ENCODE results near the gene TXNRD2.
A peak's percentile ranks its signal among the peaks of the same experiment; 100 is the strongest.
"Not testable (repeated sequence)": the region's sequence is repeated elsewhere in the genome, so short reads cannot be mapped to it uniquely, and the experiment has no call there.

TXNRD2 gene

GRCh38 chr22:19929586-19930550, 11.8 kb downstream of the TXNRD2 start:
- no peak for DNase-seq
- H3K27me3 Mint-ChIP-seq: no peaks in the 10 kb centered on the region

GRCh38 chr22:19928207-19928606, 13.4 kb downstream of the TXNRD2 start:
- no peak overlapping the region for H3K27ac Mint-ChIP-seq
- DNase-seq (no peak), ATAC-seq (no peak)
- no peaks in the 10 kb centered on the region for H3K27me3 Mint-ChIP-seq
- H3K4me1 Mint-ChIP-seq: no peaks in the 10 kb centered on the region
- H3K4me3 Mint-ChIP-seq: no peak overlapping the region
- H3K9me3 Mint-ChIP-seq: no peaks in the 10 kb centered on the region

More at GRCh38 chr22:19929586-19930550, 11.8 kb downstream of the TXNRD2 start:
- no peak for ATAC-seq
- peak overlapping the region in 1 of 2 donors; percentile 55 for H3K27ac Mint-ChIP-seq
- H3K4me3 Mint-ChIP-seq: no peak overlapping the region
- H3K9me3 Mint-ChIP-seq: no peaks in the 10 kb centered on the region
- no peaks in the 10 kb centered on the region for H3K4me1 Mint-ChIP-seq

GRCh38 chr22:19927696-19928095, 13.9 kb downstream of the TXNRD2 start:
- H3K9me3 Mint-ChIP-seq: no peaks in the 10 kb centered on the region
- H3K27me3 Mint-ChIP-seq: no peaks in the 10 kb centered on the region
- no peak for DNase-seq
- H3K27ac Mint-ChIP-seq: no peak overlapping the region
- ATAC-seq: no peak
- no peaks in the 10 kb centered on the region for H3K4me1 Mint-ChIP-seq
- no peak overlapping the region for H3K4me3 Mint-ChIP-seq

GRCh38 chr22:19926028-19926427, 15.6 kb downstream of the TXNRD2 start:
- not testable (repeated sequence) for ATAC-seq, DNase-seq, H3K4me1 Mint-ChIP-seq, H3K27me3 Mint-ChIP-seq, H3K9me3 Mint-ChIP-seq, H3K4me3 Mint-ChIP-seq
- peak overlapping the region in 1 of 2 donors; percentile 62 for H3K27ac Mint-ChIP-seq

- Mint-ChIP-seq H3K4me3 (no peak overlapping the region), H3K9me3 (no peaks in the 10 kb centered on the region), H3K27me3 (no peaks in the 10 kb centered on the region), H3K27ac (no peak overlapping the region), H3K4me1 (no peaks in the 10 kb centered on the region)
- no peak for DNase-seq
- no peak for ATAC-seq
Measured at GRCh38 chr22:19923914-19924513, 17.6 kb downstream of the TXNRD2 start.

GRCh38 chr22:19921544-19922081, 20.0 kb downstream of the TXNRD2 start:
- no peaks in the 10 kb centered on the region for H3K4me1 Mint-ChIP-seq
- H3K27ac Mint-ChIP-seq: no peak overlapping the region
- no peak overlapping the region for H3K4me3 Mint-ChIP-seq
- no peak for ATAC-seq
- no peaks in the 10 kb centered on the region for H3K27me3 Mint-ChIP-seq
- DNase-seq: no peak
- H3K9me3 Mint-ChIP-seq: no peaks in the 10 kb centered on the region

- H3K27me3 Mint-ChIP-seq: no peaks in the 10 kb centered on the region
- no peak for DNase-seq
- H3K27ac Mint-ChIP-seq: peak overlapping the region in 1 of 2 donors; percentile 6
- H3K4me1 Mint-ChIP-seq: no peaks in the 10 kb centered on the region
- H3K4me3 Mint-ChIP-seq: no peak overlapping the region
- no peaks in the 10 kb centered on the region for H3K9me3 Mint-ChIP-seq
- ATAC-seq: no peak
Measured at GRCh38 chr22:19919701-19920363, 21.8 kb downstream of the TXNRD2 start.

GRCh38 chr22:19918332-19919106, 23.1 kb downstream of the TXNRD2 start:
- Mint-ChIP-seq H3K27me3 (no peaks in the 10 kb centered on the region), H3K4me1 (no peaks in the 10 kb centered on the region), H3K4me3 (no peak overlapping the region), H3K27ac (peak overlapping the region in 1 of 2 donors; percentile 67), H3K9me3 (no peaks in the 10 kb centered on the region)
- no peak for ATAC-seq
- DNase-seq: no peak

- Mint-ChIP-seq H3K27ac (no peak overlapping the region), H3K27me3 (no peaks in the 10 kb centered on the region), H3K9me3 (no peaks in the 10 kb centered on the region), H3K4me3 (no peak overlapping the region), H3K4me1 (no peaks in the 10 kb centered on the region)
- no peak for DNase-seq
- no peak for ATAC-seq
Measured at GRCh38 chr22:19917389-19918138, 24.1 kb downstream of the TXNRD2 start.

- H3K27me3 Mint-ChIP-seq: no peaks in the 10 kb centered on the region
- H3K4me1 Mint-ChIP-seq: no peaks in the 10 kb centered on the region
- H3K4me3 Mint-ChIP-seq: no peak overlapping the region
- DNase-seq: no peak
- ATAC-seq: no peak
- peak overlapping the region in 1 of 2 donors; percentile 19 for H3K27ac Mint-ChIP-seq
- no peaks in the 10 kb centered on the region for H3K9me3 Mint-ChIP-seq
Measured at GRCh38 chr22:19916941-19917340, 24.7 kb downstream of the TXNRD2 start.

GRCh38 chr22:19916006-19916405, 25.6 kb downstream of the TXNRD2 start:
- no peak overlapping the region for H3K4me3 Mint-ChIP-seq
- no peaks in the 10 kb centered on the region for H3K4me1 Mint-ChIP-seq
- H3K27ac Mint-ChIP-seq: no peak overlapping the region
- H3K9me3 Mint-ChIP-seq: no peaks in the 10 kb centered on the region
- no peaks in the 10 kb centered on the region for H3K27me3 Mint-ChIP-seq
- DNase-seq (no peak), ATAC-seq (no peak)

- Mint-ChIP-seq H3K27ac (no peak overlapping the region), H3K9me3 (no peaks in the 10 kb centered on the region), H3K4me1 (no peaks in the 10 kb centered on the region), H3K27me3 (no peaks in the 10 kb centered on the region), H3K4me3 (no peak overlapping the region)
- DNase-seq (no peak), ATAC-seq (no peak)
Measured at GRCh38 chr22:19915287-19915954, 26.2 kb downstream of the TXNRD2 start.

- ATAC-seq: no peak
- Mint-ChIP-seq H3K4me1 (peaks cover 6% of the 10 kb centered on the region), H3K4me3 (no peak overlapping the region), H3K27me3 (no peaks in the 10 kb centered on the region), H3K9me3 (no peaks in the 10 kb centered on the region), H3K27ac (no peak overlapping the region)
- no peak for DNase-seq
Measured at GRCh38 chr22:19914201-19914943, 27.2 kb downstream of the TXNRD2 start.
